IMR-90 (cell line): Measurements from ENCODE around the gene YPEL4. TPM values are rescaled to one million over a fixed set of nuclear protein-coding genes. Genes with fewer than 3 reads are reported as not detected.

ENCODE experiments used
- ATAC-seq: fragments of 200-7000 bp; cut with Tn5 transposase; 2 replicates; pipeline ENCODE4 v1.9.1; 2020; ENCODE audit warnings: low read depth, mild to moderate bottlenecking, moderate library complexity
- BruUV-seq: library from RNA; stranded (reverse); fragments of 400-500 nt; replicated peaks from 2 replicates; lab custom pipeline; 2021; lab: Mats Ljungman, UMichigan
- CTCF ChIA-PET: fragments of 300-600 bp; formaldehyde crosslinking; extraction: SDS; loops from one replicate; lab custom pipeline; 2021; ENCODE audit warnings: antibody characterized with exemption; lab: Yijun Ruan, JAX
- POLR2A ChIA-PET: fragments of 300-600 bp; sonication (Branson Sonifier 250); formaldehyde crosslinking; loops from one replicate; lab custom pipeline; 2022; ENCODE audit warnings: antibody characterized with exemption; ENCODE audit not compliant: unreplicated experiment; lab: Charles Lee
- DNase-seq: peaks from one replicate; pipeline ENCODE4 v3.0.0; 2013
- H2AFZ ChIP-seq: replicated peaks from 2 replicates; pipeline ENCODE3; 2013; ENCODE audit warnings: low read length, mild to moderate bottlenecking; ENCODE audit not compliant: poor library complexity
- H2AK5ac ChIP-seq: 2 replicates; pipeline ENCODE4 v1.6.1; 2013; ENCODE audit warnings: low read depth, low read length, inconsistent platforms
- H2AK9ac ChIP-seq: replicated peaks from 2 replicates; pipeline ENCODE3; 2013; ENCODE audit warnings: mild to moderate bottlenecking, low read depth, low read length, moderate library complexity; ENCODE audit not compliant: poor library complexity
- H2BK120ac ChIP-seq: 2 replicates; pipeline ENCODE4 v1.6.1; 2013; ENCODE audit warnings: low read depth, low read length, inconsistent platforms
- H2BK15ac ChIP-seq: 3 replicates; pipeline ENCODE4 v1.6.1; 2013; ENCODE audit warnings: low read depth, low read length, inconsistent platforms
- H2BK20ac ChIP-seq: 2 replicates; pipeline ENCODE4 v1.6.1; 2013; ENCODE audit warnings: low read depth, mild to moderate bottlenecking, inconsistent platforms, low read length, moderate library complexity
- H2BK5ac ChIP-seq: 2 replicates; pipeline ENCODE4 v1.6.1; 2013; ENCODE audit warnings: mild to moderate bottlenecking, low read depth, low read length, inconsistent platforms; ENCODE audit not compliant: poor library complexity, severe bottlenecking
- H3K14ac ChIP-seq: replicated peaks from 2 replicates; pipeline ENCODE4 v1.6.1; 2013; ENCODE audit warnings: low read depth, low read length, inconsistent platforms
- H3K18ac ChIP-seq: 2 replicates; pipeline ENCODE4 v1.6.1; 2013; ENCODE audit warnings: low read depth, low read length, control low read depth
- H3K23ac ChIP-seq: 2 replicates; pipeline ENCODE4 v1.6.1; 2013; ENCODE audit warnings: low read depth, low read length, inconsistent platforms
- H3K27ac ChIP-seq: 2 replicates; pipeline ENCODE4 v1.5.1; 2013; ENCODE audit warnings: mild to moderate bottlenecking, control low read depth, low read length; ENCODE audit not compliant: insufficient read depth
- H3K27me3 ChIP-seq: 2 replicates; pipeline ENCODE4 v1.6.1; 2013; ENCODE audit warnings: low read length; ENCODE audit not compliant: control insufficient read depth, insufficient read depth
- H3K36me3 ChIP-seq: 2 replicates; pipeline ENCODE4 v1.6.1; 2013; ENCODE audit warnings: low read length, mixed read lengths; ENCODE audit not compliant: control insufficient read depth, insufficient read depth
- H3K4ac ChIP-seq: 2 replicates; pipeline ENCODE4 v1.6.1; 2013; ENCODE audit warnings: low read depth, low read length, inconsistent platforms
- H3K4me1 ChIP-seq: 2 replicates; pipeline ENCODE4 v1.6.1; 2013; ENCODE audit warnings: low read length, mixed read lengths; ENCODE audit not compliant: control insufficient read depth, insufficient read depth
- H3K4me2 ChIP-seq: 2 replicates; pipeline ENCODE4 v1.6.1; 2013; ENCODE audit warnings: low read depth, mild to moderate bottlenecking, control low read depth, low read length, moderate library complexity
- H3K4me3 ChIP-seq: 2 replicates; pipeline ENCODE4 v1.5.1; 2013; ENCODE audit warnings: low read depth, mild to moderate bottlenecking, control low read depth, low read length, moderate library complexity; ENCODE audit not compliant: insufficient read depth
- H3K56ac ChIP-seq: 2 replicates; pipeline ENCODE4 v1.6.1; 2013; ENCODE audit warnings: low read length, inconsistent platforms; ENCODE audit not compliant: insufficient read depth; ENCODE audit errors: extremely low read depth
- H3K79me1 ChIP-seq, 2 experiments: 2 replicates each; pipeline ENCODE4 v1.6.1; 2013; ENCODE audit warnings: low read length in 2 of 2, inconsistent platforms in 1 of 2, low read depth in 1 of 2
- H3K9ac ChIP-seq: 2 replicates; pipeline ENCODE4 v1.6.1; 2013; ENCODE audit warnings: low read depth, low read length, control low read depth
- H3K9me1 ChIP-seq: 2 replicates; pipeline ENCODE4 v1.6.1; 2013; ENCODE audit warnings: low read length, inconsistent platforms; ENCODE audit not compliant: insufficient read depth
- H3K9me3 ChIP-seq: 2 replicates; pipeline ENCODE4 v1.6.1; 2013; ENCODE audit warnings: low read length; ENCODE audit not compliant: control insufficient read depth, insufficient read depth
- H4K20me1 ChIP-seq: 2 replicates; pipeline ENCODE4 v1.6.1; 2013; ENCODE audit warnings: low read length, inconsistent platforms; ENCODE audit not compliant: insufficient read depth
- H4K5ac ChIP-seq: 2 replicates; pipeline ENCODE4 v1.6.1; 2013; ENCODE audit warnings: mild to moderate bottlenecking, low read depth, low read length, control low read depth
- H4K8ac ChIP-seq, 2 experiments: 2 replicates each; pipeline ENCODE4 v1.6.1; 2013; ENCODE audit warnings: low read depth in 2 of 2, low read length in 2 of 2, control low read depth in 1 of 2, inconsistent platforms in 1 of 2
- H4K91ac ChIP-seq: 2 replicates; pipeline ENCODE4 v1.6.1; 2013; ENCODE audit warnings: low read depth, low read length, inconsistent platforms; ENCODE audit not compliant: insufficient read depth
- MAFK ChIP-seq: IDR thresholded peaks from 2 replicates; pipeline ENCODE4 v1.6.1; 2012; ENCODE audit warnings: low read depth, low read length, improper control_type of control experiment
- RCOR1 ChIP-seq: IDR thresholded peaks from 2 replicates; pipeline ENCODE4 v1.6.1; 2012; ENCODE audit warnings: mild to moderate bottlenecking, low read length, improper control_type of control experiment; ENCODE audit not compliant: insufficient replicate concordance
- WGBS, 2 experiments: methylation state at CpG; one replicate each; pipeline versions ENCODE4 v1.1.5 to v1.1.7; 2013; ENCODE audit warnings: missing lambda C conversion rate in 2 of 2; ENCODE audit not compliant: insufficient read length in 1 of 2; ENCODE audit errors: extremely low coverage in 2 of 2; 5-methylcytosine and 5-hydroxymethylcytosine counted together
- dilution Hi-C: fragments of 300-500 bp; cut with HindIII; formaldehyde crosslinking; loops from one replicate; pipeline ENCODE4 v1.14.3; 2018; ENCODE audit warnings: low sequenced_read_pairs; ENCODE audit not compliant: unreplicated experiment
- in situ Hi-C: fragments of 300-500 bp; cut with MboI; formaldehyde crosslinking; loops from 3 replicates; pipeline ENCODE4 v1.14.3; 2019; ENCODE audit warnings: low sequenced_read_pairs, inconsistent platforms, mixed read lengths
- intact Hi-C: fragments of 100-400 bp; cut with micrococcal nuclease; formaldehyde crosslinking; loops from 2 replicates; pipeline ENCODE4 v1.10.0; 2022
- polyA plus RNA-seq, 3 experiments: library from polyadenylated mRNA; depleted of rRNA; stranded (reverse); fragments of >200 nt; gene quantifications; 2 replicates each; pipeline ENCODE4 v1.2.3, GENCODE V29; 2012; ENCODE audit warnings: low replicate concordance in 1 of 3
- total RNA-seq: library from RNA; depleted of rRNA; stranded (reverse); fragments of >200 nt; gene quantifications from 2 replicates; pipeline ENCODE4 v1.2.3, GENCODE V29; 2012

Gene YPEL4
- total and polyA plus RNA-seq, 2 of the 4 experiments (the other 2 are of a cell fraction) = 0.18 to 0.79 TPM

- H3K14ac ChIP-seq = peak overlapping the region; percentile 80
- H3K4me1 ChIP-seq = peaks cover 18% of the 10 kb centered on the region
- TF ChIP-seq RCOR1 = no peak
- TF ChIP-seq MAFK = peak; percentile 53
- H3K4me3 ChIP-seq = peak overlapping the region; percentile 96
- H2AK9ac ChIP-seq = peak overlapping the region; percentile 100
- H3K18ac ChIP-seq = no peak overlapping the region
- H2AFZ ChIP-seq = no peak overlapping the region
- WGBS, 2 experiments = 20% methylated on average over 2 of the region's 9 CpGs; no CpG with 5 or more reads in 1 of the 2 experiments
- POLR2A ChIA-PET = interaction anchor here (0.7 to 1.0 kb wide), 2 partner anchors 73 kb away, joined by 3 to 4 read pairs; partner anchors contain the start of gene UBE2L6
- no peaks in the 10 kb centered on the region for H3K9me3 ChIP-seq
- DNase-seq = no peak
- dilution Hi-C loops = no loop called here
- no peak for ATAC-seq
- H3K56ac ChIP-seq = peak overlapping the region; percentile 61
- peaks cover 58% of the 10 kb centered on the region for H4K20me1 ChIP-seq
- peaks cover 23 to 67% of the 10 kb centered on the region in 2 experiments for H3K79me1 ChIP-seq
- H3K4ac ChIP-seq = peak overlapping the region; percentile 100
- peaks cover 14% of the 10 kb centered on the region for H3K9me1 ChIP-seq
- peak overlapping the region; percentile 98; the same call in 1 of the 2 replicates for H2AK5ac ChIP-seq
- CTCF ChIA-PET = interaction anchor here (0.5 to 3.3 kb wide), 12 partner anchors 12 to 873 kb away, joined by 3 to 34 read pairs (median 3); partner anchors contain the start of genes CTNND1 and UBE2L6
- 0 out of 2 replicates have a peak overlapping the region, but pooled peaks have one; percentile 34 for H2BK20ac ChIP-seq
- H3K4me2 ChIP-seq = peak overlapping the region; percentile 81
- H3K27ac ChIP-seq = peak overlapping the region; percentile 97
- H2BK5ac ChIP-seq = peak overlapping the region; percentile 98
- no peak overlapping the region for H4K5ac ChIP-seq
- no peak overlapping the region for H2BK120ac ChIP-seq
- H3K9ac ChIP-seq = peak overlapping the region; percentile 100
- in situ Hi-C loops = loop anchor here (5.0 to 10.0 kb wide), 3 partner anchors 73 to 185 kb away; partner anchors contain the start of gene UBE2L6
- H3K23ac ChIP-seq = peak overlapping the region; percentile 93
- peaks cover 1% of the 10 kb centered on the region; the same call in 1 of the 2 replicates for H3K36me3 ChIP-seq
- intact Hi-C loops = no loop called here
- no peak overlapping the region for H2BK15ac ChIP-seq
- H4K8ac ChIP-seq = peak overlapping the region; percentile 90 to 97; a peak in 2 of 4 replicates
- no peaks in the 10 kb centered on the region for H3K27me3 ChIP-seq
- no peak overlapping the region; the same call in 1 of the 2 replicates for H4K91ac ChIP-seq
- no TSS peak for BruUV-seq
These were observed 9.5 kb downstream of the YPEL4 start for GRCh38 chr11:57640068-57640800.
